ENCODE measurements around the gene TRIM50. TPM values are rescaled to one million over a fixed set of nuclear protein-coding genes. Genes with fewer than 3 reads are reported as not detected.
"Not testable (repeated sequence)": the region's sequence is repeated elsewhere in the genome, so short reads cannot be mapped to it uniquely, and the experiment has no call there.

Gene TRIM50
- total and polyA plus RNA-seq, 2 experiments from 2014 or later = 9.8 to 10.8 TPM

DNA sequence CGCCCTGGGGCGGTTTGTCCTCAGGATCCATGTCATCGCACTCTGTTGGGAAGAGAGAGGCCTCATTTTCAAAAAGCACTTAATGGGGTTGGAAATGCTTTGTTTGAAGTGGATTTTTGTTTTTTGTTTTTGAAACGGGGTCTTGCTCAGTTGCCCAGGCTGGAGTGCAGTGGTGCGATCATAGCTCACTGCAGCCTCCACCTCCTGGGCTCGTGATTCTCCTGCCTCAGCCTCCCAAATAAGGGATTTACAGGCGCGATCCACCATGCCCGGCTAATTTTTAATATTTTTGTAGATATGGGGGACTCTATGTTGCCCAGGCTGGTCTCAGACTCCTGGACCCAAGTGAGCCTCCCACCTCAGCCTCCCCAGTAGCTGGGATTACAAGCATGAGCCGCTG, 814 bp upstream of the TRIM50 start:
- H3K4me3 ChIP-seq = no peak overlapping the region
- no peak overlapping the region for H3K4me2 ChIP-seq
- 96% methylated on average over 10 of the region's 10 CpGs for WGBS (ENCODE audit: low lambda C conversion rate, missing lambda C conversion rate)
- no peaks in the 10 kb centered on the region for H3K9me3 ChIP-seq (ENCODE audit: low read depth)
- DNase-seq (ENCODE audit: low spot score) = no peak
- TF ChIP-seq EZH2phosphoT487 (IDR thresholded peaks at IDR 0.05; ENCODE audit: low read depth, severe bottlenecking, unreplicated experiment) = no peak
- no peak for TF ChIP-seq EZH2 (IDR thresholded peaks at IDR 0.05; ENCODE audit: borderline replicate concordance)
- TF ChIP-seq CTCF (IDR thresholded peaks at IDR 0.05; ENCODE audit: poor library complexity) = no peak
- H3K27me3 ChIP-seq = no peaks in the 10 kb centered on the region
- H3K4me1 ChIP-seq (ENCODE audit: insufficient read depth) = peaks cover 15% of the 10 kb centered on the region
- H3K36me3 ChIP-seq (replicated peaks; ENCODE audit: insufficient read depth, low read depth) = no peaks in the 10 kb centered on the region
- H2AFZ ChIP-seq = no peak overlapping the region
- H4K20me1 ChIP-seq (ENCODE audit: insufficient read depth, poor library complexity, severe bottlenecking) = no peaks in the 10 kb centered on the region
- H3K9me2 ChIP-seq (replicated peaks; ENCODE audit: insufficient read depth) = no peaks in the 10 kb centered on the region
- H3K27ac ChIP-seq = no peak overlapping the region
- H3K79me2 ChIP-seq = no peaks in the 10 kb centered on the region

DNA sequence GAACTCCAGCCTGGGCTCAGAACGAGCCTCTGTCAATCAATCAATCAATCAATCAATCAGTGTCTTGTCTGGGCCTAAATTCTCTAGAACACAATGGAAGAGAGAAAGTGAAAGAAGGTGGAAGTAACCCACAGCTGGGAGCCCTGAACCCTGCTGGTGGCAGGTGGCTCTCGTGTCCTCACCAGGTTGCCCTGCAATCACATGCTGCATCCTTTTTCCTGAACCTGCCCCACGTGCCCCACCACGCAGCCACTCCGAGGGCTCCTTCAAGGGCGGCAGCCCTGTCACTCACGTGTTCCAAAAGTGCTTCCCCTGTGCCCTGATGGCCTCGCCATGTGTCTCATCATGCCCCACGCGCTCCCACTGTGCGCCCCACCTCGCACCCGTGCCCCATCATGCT, 433 bp downstream of the TRIM50 start:
- peaks cover 16% of the 10 kb centered on the region for H3K4me1 ChIP-seq (ENCODE audit: insufficient read depth)
- not testable (repeated sequence) for H3K4me3 ChIP-seq; H3K27ac ChIP-seq; H2AFZ ChIP-seq; H3K36me3 ChIP-seq (replicated peaks; ENCODE audit: insufficient read depth, low read depth); H4K20me1 ChIP-seq (ENCODE audit: insufficient read depth, poor library complexity, severe bottlenecking); H3K4me2 ChIP-seq; H3K9me2 ChIP-seq (replicated peaks; ENCODE audit: insufficient read depth); DNase-seq (ENCODE audit: low spot score); H3K9me3 ChIP-seq (ENCODE audit: low read depth); H3K79me2 ChIP-seq; H3K27me3 ChIP-seq
- 93% methylated on average over 8 of the region's 13 CpGs for WGBS (ENCODE audit: low lambda C conversion rate, missing lambda C conversion rate)

DNA sequence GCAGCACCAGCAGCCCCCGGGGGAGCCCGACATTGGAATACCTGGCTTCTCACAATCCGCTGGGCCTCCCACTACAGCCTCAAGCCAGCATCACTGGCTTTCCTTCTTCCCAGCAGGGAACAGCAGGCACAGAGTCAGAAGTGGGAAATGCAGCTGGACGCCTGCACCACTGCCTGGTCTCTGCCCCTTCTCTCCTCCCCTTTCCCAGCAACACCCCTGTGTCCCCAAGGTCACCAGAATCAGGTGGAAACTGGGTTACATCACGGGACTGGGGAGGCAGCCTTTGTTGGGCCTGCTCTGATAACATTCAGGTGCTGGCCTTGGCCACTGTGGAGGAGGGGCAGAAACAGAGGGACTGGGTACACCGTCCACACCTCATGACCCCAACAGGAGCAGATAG, 2.5 kb downstream of the TRIM50 start:
- not testable (repeated sequence) for H3K27ac ChIP-seq; H3K9me3 ChIP-seq (ENCODE audit: low read depth); H3K4me3 ChIP-seq; H3K79me2 ChIP-seq; H2AFZ ChIP-seq; H3K4me2 ChIP-seq; H3K9me2 ChIP-seq (replicated peaks; ENCODE audit: insufficient read depth); H3K36me3 ChIP-seq (replicated peaks; ENCODE audit: insufficient read depth, low read depth); H3K27me3 ChIP-seq; H4K20me1 ChIP-seq (ENCODE audit: insufficient read depth, poor library complexity, severe bottlenecking)
- peaks cover 10% of the 10 kb centered on the region for H3K4me1 ChIP-seq (ENCODE audit: insufficient read depth)
- peak; percentile 55 for DNase-seq (ENCODE audit: low spot score)
- WGBS (ENCODE audit: low lambda C conversion rate, missing lambda C conversion rate) = 72% methylated on average over 6 of the region's 6 CpGs

DNA sequence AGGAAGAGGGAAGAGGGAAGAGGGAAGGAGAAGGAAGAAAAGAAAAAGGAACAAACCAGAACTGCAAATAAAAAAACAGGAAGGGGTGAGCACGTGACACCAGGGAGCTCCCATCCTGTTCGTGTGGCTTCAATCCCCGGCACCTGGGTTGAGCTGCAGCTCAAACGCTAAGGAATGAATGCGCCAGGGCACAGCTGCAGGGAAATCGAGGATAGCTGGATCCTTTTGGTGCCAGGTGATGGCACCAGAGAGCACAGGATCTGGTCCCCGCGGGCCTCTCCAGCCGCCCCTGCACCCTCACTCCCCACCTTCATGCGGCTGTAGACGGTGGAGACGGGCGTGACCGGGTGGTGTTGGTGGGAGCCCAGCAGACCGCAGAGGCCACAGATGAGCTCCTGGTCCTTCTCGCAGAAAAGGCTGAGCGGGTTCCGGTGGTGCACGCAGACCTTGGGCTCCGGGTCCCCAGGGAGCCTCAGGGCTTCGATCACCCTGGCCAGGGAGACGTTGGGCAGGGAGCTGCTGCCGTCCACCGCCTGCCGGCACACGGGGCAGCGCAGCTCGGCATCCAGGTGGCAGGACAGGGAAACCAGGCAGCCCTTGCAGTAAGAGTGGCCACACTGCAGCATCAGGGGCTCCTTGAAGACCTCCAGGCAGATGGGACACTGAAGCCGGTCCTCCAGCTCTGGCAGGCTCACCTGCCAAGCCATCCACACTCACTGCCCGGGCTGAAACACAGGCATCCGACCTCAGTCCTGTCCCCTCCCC, 3.6 kb downstream of the TRIM50 start:
- not testable (repeated sequence) for H3K79me2 ChIP-seq; H3K4me3 ChIP-seq; H3K9me2 ChIP-seq (replicated peaks; ENCODE audit: insufficient read depth); H3K36me3 ChIP-seq (replicated peaks; ENCODE audit: insufficient read depth, low read depth); H4K20me1 ChIP-seq (ENCODE audit: insufficient read depth, poor library complexity, severe bottlenecking); H3K9me3 ChIP-seq (ENCODE audit: low read depth); H3K4me1 ChIP-seq (ENCODE audit: insufficient read depth); H3K27ac ChIP-seq; H3K27me3 ChIP-seq
- peak; percentile 77 for DNase-seq (ENCODE audit: low spot score)
- 29% methylated on average over 31 of the region's 31 CpGs for WGBS (ENCODE audit: low lambda C conversion rate, missing lambda C conversion rate)
- Histone ChIP-seq H2AFZ (peak overlapping the region; percentile 29), H3K4me2 (peak overlapping the region; percentile 72)
- TF ChIP-seq CTCF (IDR thresholded peaks at IDR 0.05; ENCODE audit: poor library complexity) = peak; percentile 59

- H3K9me2 ChIP-seq (replicated peaks; ENCODE audit: insufficient read depth); H4K20me1 ChIP-seq (ENCODE audit: insufficient read depth, poor library complexity, severe bottlenecking); H3K36me3 ChIP-seq (replicated peaks; ENCODE audit: insufficient read depth, low read depth); H3K27me3 ChIP-seq; H3K79me2 ChIP-seq; H3K27ac ChIP-seq; DNase-seq (ENCODE audit: low spot score); H3K9me3 ChIP-seq (ENCODE audit: low read depth); H3K4me1 ChIP-seq (ENCODE audit: insufficient read depth); H3K4me3 ChIP-seq: not testable (repeated sequence)
- WGBS (ENCODE audit: low lambda C conversion rate, missing lambda C conversion rate) = 89% methylated on average over 5 of the region's 5 CpGs
- H3K4me2 ChIP-seq = peak overlapping the region; percentile 72
- peak overlapping the region; percentile 29 for H2AFZ ChIP-seq
Observed at GRCh38 chr7:73323434-73324080, 4.3 kb downstream of the TRIM50 start.

GRCh38 chr7:73320009-73320408, 7.9 kb downstream of the TRIM50 start:
- H2AFZ ChIP-seq; H4K20me1 ChIP-seq (ENCODE audit: insufficient read depth, poor library complexity, severe bottlenecking); H3K36me3 ChIP-seq (replicated peaks; ENCODE audit: insufficient read depth, low read depth); H3K4me2 ChIP-seq; H3K4me1 ChIP-seq (ENCODE audit: insufficient read depth); H3K79me2 ChIP-seq; H3K27ac ChIP-seq; H3K9me2 ChIP-seq (replicated peaks; ENCODE audit: insufficient read depth); DNase-seq (ENCODE audit: low spot score); H3K27me3 ChIP-seq; H3K4me3 ChIP-seq; H3K9me3 ChIP-seq (ENCODE audit: low read depth): not testable (repeated sequence)
- WGBS (ENCODE audit: low lambda C conversion rate, missing lambda C conversion rate) = 92% methylated on average over 9 of the region's 9 CpGs

DNA sequence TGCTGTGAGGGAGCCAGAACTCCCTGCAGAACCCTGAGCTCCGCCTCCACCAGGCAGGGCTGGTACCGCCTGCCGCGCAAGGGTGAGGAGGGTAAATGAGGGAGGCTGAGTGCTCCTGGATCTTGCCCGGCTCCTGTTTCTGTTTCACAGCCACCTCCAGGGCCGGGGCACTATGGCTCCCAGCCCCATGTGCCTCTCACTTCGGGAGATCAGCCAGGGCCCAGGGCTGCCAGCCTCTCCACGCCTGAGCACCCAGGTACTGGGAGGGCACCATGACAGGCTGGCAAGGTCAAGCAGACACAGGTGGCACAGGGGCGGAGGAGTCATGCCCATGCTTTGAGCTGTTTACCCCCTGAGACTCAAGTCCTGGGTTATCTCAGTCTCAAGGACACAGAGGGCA, 8.3 kb downstream of the TRIM50 start:
- H3K9me3 ChIP-seq (ENCODE audit: low read depth); H3K36me3 ChIP-seq (replicated peaks; ENCODE audit: insufficient read depth, low read depth); H3K27me3 ChIP-seq; H3K79me2 ChIP-seq; H3K4me3 ChIP-seq; DNase-seq (ENCODE audit: low spot score); H4K20me1 ChIP-seq (ENCODE audit: insufficient read depth, poor library complexity, severe bottlenecking); H3K4me2 ChIP-seq; H3K9me2 ChIP-seq (replicated peaks; ENCODE audit: insufficient read depth); H3K27ac ChIP-seq; H2AFZ ChIP-seq; H3K4me1 ChIP-seq (ENCODE audit: insufficient read depth): not testable (repeated sequence)
- 87% methylated on average over 9 of the region's 9 CpGs for WGBS (ENCODE audit: low lambda C conversion rate, missing lambda C conversion rate)

Data from hepatocyte (in vitro differentiated cells).